Measurements from ENCODE around the gene TRIM41. TPM values are rescaled to one million over a fixed set of nuclear protein-coding genes. Genes with fewer than 3 reads are reported as not detected.
"Not testable (repeated sequence)": the region's sequence is repeated elsewhere in the genome, so short reads cannot be mapped to it uniquely, and the experiment has no call there.

Gene TRIM41
- polyA plus RNA-seq, 4 donors, result 30.6 to 41.6 (median 36.5) TPM

DNA sequence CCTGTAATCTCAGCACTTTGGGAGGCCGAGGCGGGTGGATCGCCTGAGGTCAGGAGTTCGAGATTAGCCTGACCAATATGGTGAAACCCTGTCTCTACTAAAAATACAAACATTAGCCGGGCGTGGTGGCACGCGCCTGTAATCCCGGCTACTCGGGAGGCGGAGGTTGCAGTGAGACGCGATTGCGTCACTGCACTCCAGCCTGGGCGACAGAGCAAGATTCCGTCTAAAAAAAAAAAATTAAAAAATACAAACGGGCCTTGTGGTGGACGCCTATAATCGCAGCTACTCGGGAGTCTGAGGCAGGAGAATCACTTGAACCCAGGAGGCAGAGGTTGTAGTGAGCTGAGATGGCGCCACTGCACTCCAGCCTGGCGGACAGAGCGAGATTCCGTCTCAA is 14.1 kb upstream of the TRIM41 start:
- DNase-seq (ENCODE audit: low read depth in 4 of 4, low spot score in 2 of 4), result not testable (repeated sequence)

GRCh38 chr5:181210148-181210547 is 12.9 kb upstream of the TRIM41 start:
- not testable (repeated sequence) for DNase-seq (ENCODE audit: low read depth in 4 of 4, low spot score in 2 of 4)

DNA sequence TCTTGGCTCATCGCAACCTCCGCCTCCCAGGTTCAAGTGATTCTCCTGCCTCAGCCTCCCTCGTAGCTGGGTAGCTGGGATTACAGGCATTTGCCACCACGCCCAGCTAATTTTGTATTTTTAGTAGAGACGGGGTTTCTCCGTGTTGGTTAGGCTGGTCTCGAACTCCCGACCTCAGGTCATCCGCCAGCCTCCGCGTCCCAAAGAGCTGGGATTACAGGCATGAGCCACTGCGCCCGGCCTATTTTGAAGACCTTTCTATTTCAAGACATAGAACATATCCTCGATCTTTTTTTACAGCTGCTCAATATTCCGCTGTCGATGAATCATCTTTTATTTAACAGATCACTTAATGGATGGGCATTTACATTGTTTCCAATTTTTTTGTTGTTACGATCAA is 12.4 kb upstream of the TRIM41 start:
- DNase-seq (ENCODE audit: low read depth in 4 of 4, low spot score in 2 of 4), result not testable (repeated sequence)

GRCh38 chr5:181211208-181211607 is 11.9 kb upstream of the TRIM41 start:
- no peak for DNase-seq (ENCODE audit: low read depth in 4 of 4, low spot score in 2 of 4)

GRCh38 chr5:181212080-181212479 is 11.0 kb upstream of the TRIM41 start:
- no peak for DNase-seq (ENCODE audit: low read depth in 4 of 4, low spot score in 2 of 4)

GRCh38 chr5:181212934-181213333 is 10.1 kb upstream of the TRIM41 start:
- DNase-seq (ENCODE audit: low read depth in 4 of 4, low spot score in 2 of 4), result no peak

- not testable (repeated sequence) for DNase-seq (ENCODE audit: low read depth in 4 of 4, low spot score in 2 of 4)
Measured at GRCh38 chr5:181214249-181214648, 8.8 kb upstream of the TRIM41 start.

GRCh38 chr5:181215997-181216989 is 6.8 kb upstream of the TRIM41 start:
- DNase-seq (ENCODE audit: low read depth in 4 of 4, low spot score in 2 of 4), result no peak

DNA sequence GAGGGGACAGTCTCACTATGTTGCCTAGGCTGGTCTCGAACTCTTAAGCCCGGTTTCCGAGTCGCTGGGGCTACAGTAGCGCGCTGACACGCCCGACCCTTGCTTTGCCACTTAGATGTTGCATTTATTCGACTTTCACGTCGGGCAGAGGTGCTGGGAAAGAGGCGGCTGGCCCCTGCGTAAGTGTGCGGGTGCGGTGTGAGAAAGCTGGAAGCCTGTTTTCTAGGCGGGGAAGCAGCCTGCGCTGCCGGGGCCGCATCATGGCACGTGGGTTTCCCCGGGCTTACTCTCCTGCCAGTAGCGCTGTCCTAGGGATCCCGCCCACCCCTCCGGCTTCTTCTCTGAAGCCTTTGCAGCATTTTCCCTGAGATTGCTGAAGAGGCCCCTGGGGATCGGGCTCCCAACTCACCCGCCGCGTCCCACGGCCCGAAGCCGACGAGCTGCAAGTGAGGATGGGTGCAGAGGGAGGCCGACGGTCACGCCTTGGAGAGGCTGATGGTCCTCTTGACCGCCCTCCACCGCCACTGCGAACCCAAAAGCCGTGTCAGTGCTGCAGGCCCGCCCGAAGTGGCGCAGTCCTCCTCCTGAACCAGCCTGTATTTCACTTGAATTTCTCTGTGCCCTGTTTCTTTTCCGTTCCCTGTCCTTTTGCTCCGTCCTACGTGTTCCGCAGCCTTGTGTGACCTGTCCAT is 5.8 kb upstream of the TRIM41 start:
- DNase-seq (ENCODE audit: low read depth in 4 of 4, low spot score in 2 of 4), result no peak

GRCh38 chr5:181217803-181218062 is 5.3 kb upstream of the TRIM41 start:
- no peak for DNase-seq (ENCODE audit: low read depth in 4 of 4, low spot score in 2 of 4)

DNA sequence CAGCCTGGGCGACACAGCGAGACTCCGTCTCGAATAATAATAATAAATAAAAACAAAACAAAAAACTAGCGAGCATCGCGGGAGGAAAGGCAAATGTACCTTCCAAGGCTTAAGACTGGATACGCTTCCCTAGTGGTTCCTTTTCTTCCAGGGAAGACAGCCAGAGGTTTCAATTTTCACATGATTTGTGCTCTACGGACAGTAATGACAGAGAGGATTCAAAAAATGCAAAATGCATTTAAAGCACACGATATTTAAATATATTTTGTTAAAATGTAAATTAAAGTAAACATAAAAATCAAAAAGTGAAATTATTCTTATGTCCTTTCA is 4.3 kb upstream of the TRIM41 start:
- no peak for DNase-seq (ENCODE audit: low read depth in 4 of 4, low spot score in 2 of 4)

- DNase-seq (ENCODE audit: low read depth in 4 of 4, low spot score in 2 of 4), result no peak
Measured at GRCh38 chr5:181219262-181220177, 3.6 kb upstream of the TRIM41 start.

DNA sequence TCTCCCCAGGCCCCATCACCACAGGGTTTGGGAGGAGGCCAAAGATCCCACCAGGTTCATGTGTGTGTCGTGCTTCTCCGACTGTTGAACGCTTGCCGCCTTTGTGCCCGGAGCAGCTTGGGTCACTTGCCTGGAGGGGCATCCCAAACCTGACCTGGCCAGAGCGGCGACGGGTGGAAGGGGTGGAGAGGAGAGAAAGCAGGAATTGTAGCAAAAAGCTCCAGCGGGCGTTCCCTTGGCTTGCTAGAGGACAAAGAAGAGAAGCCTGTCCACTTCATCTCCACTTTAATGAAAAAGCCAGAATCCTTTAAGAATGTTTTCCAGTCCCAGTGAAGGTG is 2.9 kb upstream of the TRIM41 start:
- no peak for DNase-seq (ENCODE audit: low read depth in 4 of 4, low spot score in 2 of 4)

GRCh38 chr5:181221105-181221791 is 1.8 kb upstream of the TRIM41 start:
- no peak for DNase-seq (ENCODE audit: low read depth in 4 of 4, low spot score in 2 of 4)

DNA sequence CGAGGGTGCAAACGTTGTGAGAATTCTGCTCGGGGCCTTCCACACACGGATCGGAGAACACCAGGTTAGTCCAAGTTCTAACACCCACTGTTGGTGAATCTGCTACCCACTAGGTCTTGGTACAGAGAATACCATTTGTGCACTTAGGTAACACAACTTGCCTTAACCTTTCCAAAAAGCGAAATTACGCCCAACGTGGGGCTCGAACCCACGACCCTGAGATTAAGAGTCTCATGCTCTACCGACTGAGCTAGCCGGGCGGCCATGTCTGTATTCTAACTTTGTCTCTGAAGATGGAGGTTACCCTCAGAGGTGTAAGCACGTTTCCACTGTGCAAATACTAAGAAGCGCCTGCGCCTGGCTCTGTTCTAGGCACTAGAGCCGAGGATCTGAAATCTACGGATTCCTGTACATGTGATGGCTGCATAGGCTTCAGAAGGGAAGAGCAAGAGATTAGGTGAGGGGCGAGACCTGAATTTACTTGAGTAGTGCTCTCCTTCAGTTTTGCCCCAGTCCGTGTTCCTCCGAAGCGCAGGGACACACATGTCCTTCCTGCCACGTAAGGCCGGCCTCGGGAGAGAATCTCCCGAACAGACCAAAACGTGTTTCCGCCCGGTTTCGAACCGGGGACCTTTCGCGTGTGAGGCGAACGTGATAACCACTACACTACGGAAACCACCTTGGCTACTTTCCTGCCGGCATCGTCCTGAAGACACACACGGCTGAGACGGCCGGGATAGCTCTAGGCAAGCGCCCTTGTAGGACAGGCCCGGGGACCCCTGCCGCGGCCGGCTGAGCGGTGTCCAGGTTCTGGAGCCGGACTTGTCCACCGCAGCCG is 1.1 kb upstream of the TRIM41 start:
- peak in 3 of 4 donors; percentile 89 to 92 (median 90) for DNase-seq (ENCODE audit: low read depth in 4 of 4, low spot score in 2 of 4)

DNA sequence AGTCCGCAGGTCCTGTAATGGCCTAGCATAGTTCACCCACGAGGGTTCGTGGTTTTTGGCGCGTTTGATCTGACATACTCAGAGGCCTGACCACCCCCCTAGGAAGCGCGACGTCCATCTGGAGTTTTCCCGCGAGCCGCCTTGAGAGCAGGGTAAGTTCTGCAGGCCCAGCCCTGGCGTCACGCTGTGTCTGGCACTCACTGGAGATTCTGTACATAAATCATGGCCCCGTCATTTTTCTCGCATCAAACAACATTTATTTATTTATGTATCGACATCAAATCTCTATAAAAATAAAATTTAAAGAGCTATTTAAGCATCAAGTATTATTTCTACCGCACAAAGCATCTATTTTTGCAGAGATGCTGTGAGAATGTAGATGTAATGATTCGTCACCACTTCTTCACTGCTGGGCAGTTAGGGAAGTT is 437 bp upstream of the TRIM41 start:
- DNase-seq (ENCODE audit: low read depth in 4 of 4, low spot score in 2 of 4), result peak in 1 of 4 donors; percentile 62

- DNase-seq (ENCODE audit: low read depth in 4 of 4, low spot score in 2 of 4), result no peak
Measured at GRCh38 chr5:181223729-181224389, 778 bp downstream of the TRIM41 start.

DNA sequence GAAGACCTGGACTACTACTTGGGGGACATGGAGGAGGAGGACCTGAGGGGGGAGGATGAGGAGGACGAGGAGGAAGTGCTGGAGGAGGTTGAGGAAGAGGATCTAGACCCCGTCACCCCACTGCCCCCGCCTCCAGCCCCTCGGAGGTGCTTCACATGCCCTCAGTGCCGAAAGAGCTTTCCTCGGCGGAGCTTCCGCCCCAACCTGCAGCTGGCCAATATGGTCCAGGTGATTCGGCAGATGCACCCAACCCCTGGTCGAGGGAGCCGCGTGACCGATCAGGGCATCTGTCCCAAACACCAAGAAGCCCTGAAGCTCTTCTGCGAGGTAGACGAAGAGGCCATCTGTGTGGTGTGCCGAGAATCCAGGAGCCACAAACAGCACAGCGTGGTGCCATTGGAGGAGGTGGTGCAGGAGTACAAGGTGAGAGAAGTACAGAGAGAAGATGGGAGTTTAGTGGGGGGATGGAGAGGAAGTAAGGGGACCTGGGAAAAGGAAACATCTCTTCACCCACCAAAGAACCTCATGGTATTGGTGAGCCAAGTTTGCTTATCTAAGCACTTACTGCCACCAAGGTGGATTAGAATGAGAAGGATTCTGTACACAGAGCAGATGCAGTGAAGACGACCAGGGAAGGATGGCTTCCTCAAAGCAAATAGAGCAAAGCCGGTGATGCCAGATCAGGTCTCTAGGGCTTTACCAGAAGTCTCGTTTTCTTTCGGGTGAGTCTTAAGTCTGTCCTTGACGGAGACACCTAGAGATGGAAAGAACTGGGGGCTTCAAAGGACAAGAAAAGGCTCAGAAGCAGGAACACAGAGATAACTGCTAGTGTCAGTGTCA is 1.5 kb downstream of the TRIM41 start:
- DNase-seq (ENCODE audit: low read depth in 4 of 4, low spot score in 2 of 4), result no peak
